GM23248 (cell line): ENCODE results near the gene GTF2H1. TPM values are rescaled to one million over a fixed set of nuclear protein-coding genes. Genes with fewer than 3 reads are reported as not detected.

Source experiments
- DNase-seq: peaks from one replicate; pipeline ENCODE4 v3.0.0-alpha.2; 2015
- H2AFZ ChIP-seq: fragments of 200-600 bp; sonication (generic); 2 replicates; pipeline ENCODE4 v1.6.1; 2016; ENCODE audit warnings: antibody characterized with exemption
- H3F3A ChIP-seq: fragments of 200-600 bp; sonication (generic); 2 replicates; pipeline ENCODE4 v1.6.1; 2016; ENCODE audit warnings: mild to moderate bottlenecking, antibody characterized with exemption, mixed run types; ENCODE audit not compliant: insufficient read depth
- H3K27ac ChIP-seq: fragments of 200-600 bp; sonication (generic); 2 replicates; pipeline ENCODE4 v1.5.1; 2016; ENCODE audit warnings: mild to moderate bottlenecking
- H3K27me3 ChIP-seq: fragments of 200-600 bp; sonication (generic); replicated peaks from 2 replicates; pipeline ENCODE4 v1.6.1; 2016; ENCODE audit warnings: mild to moderate bottlenecking; ENCODE audit not compliant: insufficient read depth
- H3K36me3 ChIP-seq: fragments of 200-600 bp; sonication (generic); 2 replicates; pipeline ENCODE4 v1.6.1; 2016; ENCODE audit warnings: low read depth, mild to moderate bottlenecking
- H3K4me1 ChIP-seq: fragments of 200-600 bp; sonication (generic); 2 replicates; pipeline ENCODE4 v1.6.1; 2016; ENCODE audit warnings: mild to moderate bottlenecking; ENCODE audit not compliant: insufficient read depth
- H3K4me2 ChIP-seq: fragments of 200-600 bp; sonication (generic); one replicate; pipeline ENCODE4 v1.6.1; 2016; ENCODE audit warnings: mild to moderate bottlenecking; ENCODE audit not compliant: unreplicated experiment
- H3K4me3 ChIP-seq: fragments of 200-600 bp; sonication (generic); 2 replicates; pipeline ENCODE4 v1.5.1; 2016; ENCODE audit warnings: mild to moderate bottlenecking
- H3K79me2 ChIP-seq: fragments of 200-600 bp; sonication (generic); 2 replicates; pipeline ENCODE4 v1.6.1; 2016; ENCODE audit warnings: mild to moderate bottlenecking; ENCODE audit not compliant: insufficient read depth
- H3K9ac ChIP-seq: fragments of 200-600 bp; sonication (generic); 2 replicates; pipeline ENCODE4 v1.6.1; 2016; ENCODE audit warnings: mild to moderate bottlenecking
- H3K9me2 ChIP-seq: fragments of 200-600 bp; sonication (generic); 2 replicates; pipeline ENCODE4 v1.6.1; 2016; ENCODE audit warnings: mixed run types, mild to moderate bottlenecking, moderate library complexity; ENCODE audit not compliant: insufficient read depth
- H3K9me3 ChIP-seq: fragments of 200-600 bp; sonication (generic); one replicate; pipeline ENCODE4 v1.6.1; 2017; ENCODE audit warnings: low read depth
- H4K20me1 ChIP-seq: fragments of 200-600 bp; sonication (generic); 2 replicates; pipeline ENCODE4 v1.6.0; 2016; ENCODE audit not compliant: insufficient read depth
- EZH2 ChIP-seq: fragments of 200-600 bp; sonication (generic); IDR thresholded peaks from 2 replicates; pipeline ENCODE4 v1.6.1; 2018; ENCODE audit warnings: antibody characterized with exemption, mild to moderate bottlenecking; ENCODE audit not compliant: insufficient read depth, poor library complexity, severe bottlenecking
- EZH2phosphoT487 ChIP-seq: fragments of 200-600 bp; sonication (generic); IDR thresholded peaks from 2 replicates; pipeline ENCODE4 v1.6.1; 2018; ENCODE audit warnings: antibody characterized with exemption, moderate library complexity, mild to moderate bottlenecking, low read depth; ENCODE audit not compliant: insufficient read depth
- WGBS, 2 experiments: methylation state at CpG; one replicate each; pipeline ENCODE4 v1.1.6; 2015 to 2017; ENCODE audit warnings: low lambda C conversion rate in 2 of 2, low coverage in 1 of 2; ENCODE audit errors: missing lambda C conversion rate in 2 of 2; 5-methylcytosine and 5-hydroxymethylcytosine counted together
- in situ Hi-C: fragments of 300-500 bp; cut with MboI; formaldehyde crosslinking; loops from 2 replicates; pipeline ENCODE4 v1.15.0; 2020
- polyA plus RNA-seq: library from polyadenylated mRNA; unstranded; fragments of >200 nt; fragmentation: Nextera tagmentation; extraction: Ambion mirVana; gene quantifications from 2 replicates; pipeline ENCODE4 v1.2.1, GENCODE V29; 2016
- total RNA-seq: library from RNA; depleted of rRNA; stranded (reverse); fragments of >200 nt; shearing (Covaris generic); gene quantifications from 2 replicates; pipeline ENCODE4 v1.2.3, GENCODE V29; 2014

GTF2H1 gene
- total and polyA plus RNA-seq, 2 experiments from 2014 or later = 61.6 to 89.8 TPM

GRCh38 chr11:18304745-18305144 lies 17.6 kb upstream of the GTF2H1 start:
- Histone ChIP-seq H3K9me2 (no peaks in the 10 kb centered on the region), H3K27me3 (no peaks in the 10 kb centered on the region), H3F3A (no peaks in the 10 kb centered on the region), H4K20me1 (no peaks in the 10 kb centered on the region), H3K9ac (no peak overlapping the region), H3K36me3 (peaks cover 56% of the 10 kb centered on the region), H3K4me3 (no peak overlapping the region), H3K79me2 (peaks cover 3% of the 10 kb centered on the region; the same call in 1 of the 2 replicates), H3K4me1 (no peaks in the 10 kb centered on the region), H3K9me3 (no peaks in the 10 kb centered on the region), H2AFZ (no peak overlapping the region), H3K27ac (no peak overlapping the region), H3K4me2 (no peak overlapping the region)
- TF ChIP-seq EZH2 (no peak), EZH2phosphoT487 (no peak)
- no peak for DNase-seq
- in situ Hi-C loops = no loop called here

DNA sequence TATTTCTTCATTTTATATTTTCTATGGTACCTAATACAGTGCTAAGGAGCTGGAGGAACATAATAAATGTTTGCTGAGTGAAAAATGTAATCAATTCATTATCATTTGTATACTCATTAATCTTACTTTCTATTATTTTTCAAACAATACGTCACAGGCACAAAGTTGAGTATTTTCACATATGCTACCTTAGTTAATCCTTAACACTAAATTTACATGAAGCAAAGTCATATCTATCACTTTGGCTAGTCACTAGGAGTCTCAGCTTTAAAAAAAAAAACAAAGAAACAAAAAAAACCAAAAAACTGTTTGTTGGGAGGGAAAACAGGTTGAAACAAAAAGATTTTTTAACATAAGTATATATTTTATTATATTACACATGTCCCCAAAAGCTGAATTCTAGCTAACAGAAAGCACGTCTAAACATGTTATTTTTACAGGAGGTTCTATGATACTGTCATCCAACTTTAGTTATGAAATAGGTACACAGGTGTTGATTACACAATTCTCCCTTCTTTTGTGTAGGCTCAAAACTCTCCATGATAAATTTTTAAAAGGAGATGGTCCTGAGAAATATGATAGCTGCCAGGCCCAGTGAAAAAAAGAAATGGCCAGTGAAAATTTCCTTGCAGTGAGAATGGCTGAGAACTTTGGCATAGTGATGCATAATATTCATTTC lies 14.8 kb upstream of the GTF2H1 start:
- peaks cover 17% of the 10 kb centered on the region for H3K79me2 ChIP-seq
- H3K4me1 ChIP-seq = peaks cover 12% of the 10 kb centered on the region
- peaks cover 52% of the 10 kb centered on the region; the same call in 1 of the 2 replicates for H3K36me3 ChIP-seq
- H3K4me2 ChIP-seq = no peak overlapping the region
- DNase-seq = no peak
- H2AFZ ChIP-seq = no peak overlapping the region
- peaks cover 12% of the 10 kb centered on the region for H3F3A ChIP-seq
- no peak for TF ChIP-seq EZH2phosphoT487
- TF ChIP-seq EZH2 = no peak
- H3K9ac ChIP-seq = no peak overlapping the region
- in situ Hi-C loops = no loop called here
- no peaks in the 10 kb centered on the region for H3K9me3 ChIP-seq
- H4K20me1 ChIP-seq = no peaks in the 10 kb centered on the region
- H3K4me3 ChIP-seq = no peak overlapping the region
- H3K27me3 ChIP-seq = no peaks in the 10 kb centered on the region
- WGBS, 2 experiments = 81 to 84% methylated on average over 2 of the region's 2 CpGs
- no peak overlapping the region for H3K27ac ChIP-seq
- H3K9me2 ChIP-seq = no peaks in the 10 kb centered on the region

- in situ Hi-C loops = no loop called here
- no peak overlapping the region for H3K27ac ChIP-seq
- no peak overlapping the region for H3K4me3 ChIP-seq
- H3K4me1 ChIP-seq = peaks cover 18% of the 10 kb centered on the region
- no peaks in the 10 kb centered on the region for H4K20me1 ChIP-seq
- 90 to 97% methylated on average over 2 of the region's 2 CpGs for WGBS, 2 experiments
- H3K27me3 ChIP-seq = no peaks in the 10 kb centered on the region
- no peak overlapping the region for H2AFZ ChIP-seq
- H3K9me3 ChIP-seq = no peaks in the 10 kb centered on the region
- DNase-seq = no peak
- H3K79me2 ChIP-seq = peaks cover 17% of the 10 kb centered on the region
- H3F3A ChIP-seq = peaks cover 18% of the 10 kb centered on the region
- peaks cover 52% of the 10 kb centered on the region; the same call in 1 of the 2 replicates for H3K36me3 ChIP-seq
- TF ChIP-seq EZH2 (no peak), EZH2phosphoT487 (no peak)
- H3K4me2 ChIP-seq = no peak overlapping the region
- no peaks in the 10 kb centered on the region for H3K9me2 ChIP-seq
- H3K9ac ChIP-seq = no peak overlapping the region
These were observed 14.1 kb upstream of the GTF2H1 start for GRCh38 chr11:18308242-18308641.

DNA sequence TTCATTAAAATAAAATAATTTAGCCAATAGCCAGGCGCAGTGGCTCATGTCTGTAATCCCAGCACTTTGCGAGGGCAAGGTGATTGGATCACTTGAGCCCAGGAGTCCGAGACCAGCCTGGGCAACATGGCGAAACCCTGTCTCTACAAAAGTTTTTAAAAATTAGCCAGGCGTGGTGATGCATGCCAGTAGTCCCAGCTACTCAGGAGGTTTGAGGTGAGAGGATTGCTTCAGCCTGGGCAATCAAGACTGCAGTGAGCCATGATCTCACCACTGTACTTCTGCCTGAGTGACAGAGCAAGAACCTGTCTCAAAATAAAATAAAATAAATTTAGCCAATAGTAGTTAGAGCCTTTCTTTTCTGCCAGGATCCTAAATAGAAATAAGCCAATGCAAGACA lies 12.7 kb upstream of the GTF2H1 start:
- no peak overlapping the region for H3K27ac ChIP-seq
- no peak overlapping the region for H3K4me2 ChIP-seq
- in situ Hi-C loops = no loop called here
- no peak for DNase-seq
- no peaks in the 10 kb centered on the region for H4K20me1 ChIP-seq
- no peaks in the 10 kb centered on the region for H3K9me2 ChIP-seq
- H3K4me3 ChIP-seq = no peak overlapping the region
- peaks cover 22% of the 10 kb centered on the region for H3K4me1 ChIP-seq
- no peak overlapping the region for H3K9ac ChIP-seq
- H3K9me3 ChIP-seq = no peaks in the 10 kb centered on the region
- peaks cover 22% of the 10 kb centered on the region for H3F3A ChIP-seq
- peaks cover 26% of the 10 kb centered on the region for H3K79me2 ChIP-seq
- no peak overlapping the region for H2AFZ ChIP-seq
- WGBS, 2 experiments = 94 to 99% methylated on average over 5 of the region's 5 CpGs
- TF ChIP-seq EZH2 (no peak), EZH2phosphoT487 (no peak)
- no peaks in the 10 kb centered on the region for H3K27me3 ChIP-seq
- H3K36me3 ChIP-seq = peaks cover 45% of the 10 kb centered on the region; the same call in 1 of the 2 replicates
